Keratinocyte (primary cell): ENCODE results near the gene TTN. TPM values are rescaled to one million over a fixed set of nuclear protein-coding genes. Genes with fewer than 3 reads are reported as not detected.

Experiments
- DNase-seq: peaks from one replicate; pipeline ENCODE4 v3.0.0-alpha.2; 2011; ENCODE audit warnings: low read depth, missing footprints, low spot score
- FAIRE-seq: peaks from 2 replicates; lab custom pipeline; 2011; peaks lifted over from hg19 to GRCh38; lab: Jason Lieb, UNC
- H2AFZ ChIP-seq: 2 replicates; pipeline ENCODE4 v1.6.0; 2012; ENCODE audit warnings: low read length, control low read depth, inconsistent platforms; ENCODE audit not compliant: control insufficient read depth
- H3K27ac ChIP-seq: 2 replicates; pipeline ENCODE4 v1.5.1; 2011; ENCODE audit warnings: low read length; ENCODE audit not compliant: control insufficient read depth, insufficient read depth
- H3K27me3 ChIP-seq: 3 replicates; pipeline ENCODE4 v1.6.0; 2011; ENCODE audit warnings: low read length; ENCODE audit not compliant: control insufficient read depth, insufficient read depth; ENCODE audit errors: extremely low read depth
- H3K36me3 ChIP-seq, 2 experiments: 2 replicates in 1 of 2; 3 replicates in 1 of 2; pipeline ENCODE4 v1.5.1; 2011; ENCODE audit warnings: low read length in 2 of 2, mild to moderate bottlenecking in 1 of 2; ENCODE audit not compliant: control insufficient read depth in 2 of 2, insufficient read depth in 2 of 2; ENCODE audit errors: extremely low read depth in 1 of 2
- H3K4me1 ChIP-seq: 3 replicates; pipeline ENCODE4 v1.5.1; 2011; ENCODE audit warnings: low read length; ENCODE audit not compliant: control insufficient read depth, insufficient read depth; ENCODE audit errors: extremely low read depth
- H3K4me2 ChIP-seq: 3 replicates; pipeline ENCODE4 v1.6.0; 2011; ENCODE audit warnings: low read depth, low read length; ENCODE audit not compliant: control insufficient read depth, insufficient read depth; ENCODE audit errors: extremely low read depth
- H3K4me3 ChIP-seq, 3 experiments: fragments of 200-600 bp in 1 of 3; sonication (generic) in 1 of 3; 2 replicates in 2 of 3; 3 replicates in 1 of 3; pipeline ENCODE4 v1.5.1; 2011 to 2016; ENCODE audit warnings: low read length in 3 of 3, mild to moderate bottlenecking in 3 of 3, control low read depth in 2 of 3, inconsistent platforms in 1 of 3, low read depth in 1 of 3, mixed read lengths in 1 of 3, mixed run types in 1 of 3, moderate library complexity in 1 of 3; ENCODE audit not compliant: control insufficient read depth in 2 of 3, insufficient read depth in 2 of 3; ENCODE audit errors: extremely low read depth in 1 of 3
- H3K79me2 ChIP-seq: 2 replicates; pipeline ENCODE4 v1.6.0; 2012; ENCODE audit warnings: low read length; ENCODE audit not compliant: control insufficient read depth, insufficient read depth
- H3K9ac ChIP-seq: 3 replicates; pipeline ENCODE4 v1.6.0; 2011; ENCODE audit warnings: low read length; ENCODE audit not compliant: control insufficient read depth, insufficient read depth; ENCODE audit errors: extremely low read depth
- H3K9me1 ChIP-seq: 3 replicates; pipeline ENCODE4 v1.6.0; 2011; ENCODE audit warnings: low read length; ENCODE audit not compliant: control insufficient read depth, insufficient read depth; ENCODE audit errors: extremely low read depth
- H3K9me3 ChIP-seq: 2 replicates; pipeline ENCODE4 v1.5.1; 2012; ENCODE audit warnings: low read depth, low read length; ENCODE audit not compliant: control insufficient read depth
- H4K20me1 ChIP-seq: 3 replicates; pipeline ENCODE4 v1.6.0; 2011; ENCODE audit warnings: low read length; ENCODE audit not compliant: control insufficient read depth, insufficient read depth; ENCODE audit errors: extremely low read depth
- CTCF ChIP-seq, 3 experiments: IDR thresholded peaks in 1 of 3; conservative IDR thresholded peaks in 1 of 3; optimal IDR thresholded peaks in 1 of 3; 2 replicates in 2 of 3; 3 replicates in 1 of 3; pipeline versions ENCODE3 to v1.5.1; 2011; ENCODE audit warnings: low read length in 3 of 3, mild to moderate bottlenecking in 3 of 3, moderate library complexity in 2 of 3, control low read depth in 1 of 3, inconsistent platforms in 1 of 3; ENCODE audit not compliant: insufficient read depth in 2 of 3; ENCODE audit errors: extremely low read depth in 1 of 3
- EZH2 ChIP-seq: IDR thresholded peaks from one replicate; pipeline ENCODE4 v1.6.1; 2012; ENCODE audit warnings: inconsistent platforms, mild to moderate bottlenecking, low read length, moderate library complexity
- dilution Hi-C: fragments of 300-500 bp; cut with MboI; formaldehyde crosslinking; loops from one replicate; pipeline ENCODE4 v1.7.0; 2020; ENCODE audit warnings: low sequenced_read_pairs; ENCODE audit not compliant: extremely low pct_ligation_motif_present
- polyA plus RNA-seq, 5 experiments: library from polyadenylated mRNA; depleted of rRNA in 3 of 5; stranded (reverse) in 3 of 5; stranded (forward) in 1 of 5; unstranded in 1 of 5; fragments of >200 nt; gene quantifications; 1 replicate in 1 of 5; 2 replicates in 3 of 5; 3 replicates in 1 of 5; pipeline versions ENCODE4 v1.2.1 to v1.2.3, GENCODE V29; 2011 to 2012; ENCODE audit warnings: missing spikeins in 2 of 5, low read depth in 1 of 5, low replicate concordance in 1 of 5

TTN gene
- polyA plus RNA-seq, 1 donor (not counting 4 experiments of a cell fraction or from before 2014, with no cell fraction given): 0.01 TPM

GRCh38 chr2:178702361-178702760 is 104.9 kb downstream of the TTN start:
- no peak overlapping the region for H3K4me3 ChIP-seq
- no peaks in the 10 kb centered on the region for H3K4me1 ChIP-seq
- H3K9me1 ChIP-seq: no peaks in the 10 kb centered on the region
- H3K36me3 ChIP-seq: no peaks in the 10 kb centered on the region
- no peaks in the 10 kb centered on the region for H3K9me3 ChIP-seq
- H3K9ac ChIP-seq: no peak overlapping the region
- DNase-seq (no peak), FAIRE-seq (no peak)
- no peaks in the 10 kb centered on the region for H3K27me3 ChIP-seq
- H2AFZ ChIP-seq: no peak overlapping the region
- H3K79me2 ChIP-seq: no peaks in the 10 kb centered on the region
- H4K20me1 ChIP-seq: no peaks in the 10 kb centered on the region
- TF ChIP-seq CTCF (optimal IDR thresholded peaks at IDR 0.05 in 1 of 3, IDR thresholded peaks at IDR 0.05 in 1 of 3, conservative IDR thresholded peaks at IDR 0.05 in 1 of 3; ENCODE audit: extremely low read depth in 1 of 3, insufficient read depth in 2 of 3, low read length in 3 of 3): no peak
- TF ChIP-seq EZH2: no peak
- dilution Hi-C loops: no loop called here
- H3K27ac ChIP-seq: no peak overlapping the region
- H3K4me2 ChIP-seq: no peak overlapping the region

- Histone ChIP-seq H3K9ac (no peak overlapping the region), H3K27ac (no peak overlapping the region), H3K4me3 (no peak overlapping the region), H3K9me1 (no peaks in the 10 kb centered on the region), H3K36me3 (no peaks in the 10 kb centered on the region), H3K4me2 (no peak overlapping the region), H2AFZ (no peak overlapping the region), H3K27me3 (no peaks in the 10 kb centered on the region), H3K9me3 (no peaks in the 10 kb centered on the region), H3K4me1 (no peaks in the 10 kb centered on the region), H4K20me1 (no peaks in the 10 kb centered on the region), H3K79me2 (no peaks in the 10 kb centered on the region)
- DNase-seq (no peak), FAIRE-seq (no peak)
- dilution Hi-C loops: no loop called here
- no peak for TF ChIP-seq EZH2
- peak; percentile 28 to 80 (median 71) for TF ChIP-seq CTCF (optimal IDR thresholded peaks at IDR 0.05 in 1 of 3, IDR thresholded peaks at IDR 0.05 in 1 of 3, conservative IDR thresholded peaks at IDR 0.05 in 1 of 3; ENCODE audit: extremely low read depth in 1 of 3, insufficient read depth in 2 of 3, low read length in 3 of 3)
These were observed 106.3 kb downstream of the TTN start for GRCh38 chr2:178700922-178701342.
